ENCODE results near the gene SELENOH. TPM values are rescaled to one million over a fixed set of nuclear protein-coding genes. Genes with fewer than 3 reads are reported as not detected.
"Not testable (repeated sequence)": the region's sequence is repeated elsewhere in the genome, so short reads cannot be mapped to it uniquely, and the experiment has no call there.

SELENOH gene
- total RNA-seq, 4 donors from 2014 or later, result 113 to 133 (median 124) TPM

DNA sequence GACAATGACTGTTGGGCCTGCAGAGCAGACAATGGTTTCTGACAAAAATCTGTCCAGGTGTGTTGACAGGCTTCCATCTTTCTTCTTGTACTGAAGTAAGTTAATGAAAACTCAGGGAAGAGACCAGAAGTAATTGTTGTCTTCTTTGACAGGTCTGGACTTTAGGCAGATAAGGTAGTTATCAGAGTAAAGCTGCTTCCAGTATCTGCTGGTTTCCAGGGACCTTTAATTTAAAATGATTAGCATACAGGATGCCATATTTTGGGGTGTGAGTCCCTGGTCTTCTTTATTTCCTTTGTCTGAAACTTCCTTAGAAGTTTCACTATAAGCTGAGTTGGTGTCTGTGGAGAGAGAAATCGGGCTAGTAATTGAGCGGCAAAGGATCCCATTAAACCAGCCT, 27.5 kb upstream of the SELENOH start:
- intact Hi-C loops (cut with DNase I; ENCODE audit: low total_unique reads), result no loop called here
- TF ChIP-seq, protein P1, sequence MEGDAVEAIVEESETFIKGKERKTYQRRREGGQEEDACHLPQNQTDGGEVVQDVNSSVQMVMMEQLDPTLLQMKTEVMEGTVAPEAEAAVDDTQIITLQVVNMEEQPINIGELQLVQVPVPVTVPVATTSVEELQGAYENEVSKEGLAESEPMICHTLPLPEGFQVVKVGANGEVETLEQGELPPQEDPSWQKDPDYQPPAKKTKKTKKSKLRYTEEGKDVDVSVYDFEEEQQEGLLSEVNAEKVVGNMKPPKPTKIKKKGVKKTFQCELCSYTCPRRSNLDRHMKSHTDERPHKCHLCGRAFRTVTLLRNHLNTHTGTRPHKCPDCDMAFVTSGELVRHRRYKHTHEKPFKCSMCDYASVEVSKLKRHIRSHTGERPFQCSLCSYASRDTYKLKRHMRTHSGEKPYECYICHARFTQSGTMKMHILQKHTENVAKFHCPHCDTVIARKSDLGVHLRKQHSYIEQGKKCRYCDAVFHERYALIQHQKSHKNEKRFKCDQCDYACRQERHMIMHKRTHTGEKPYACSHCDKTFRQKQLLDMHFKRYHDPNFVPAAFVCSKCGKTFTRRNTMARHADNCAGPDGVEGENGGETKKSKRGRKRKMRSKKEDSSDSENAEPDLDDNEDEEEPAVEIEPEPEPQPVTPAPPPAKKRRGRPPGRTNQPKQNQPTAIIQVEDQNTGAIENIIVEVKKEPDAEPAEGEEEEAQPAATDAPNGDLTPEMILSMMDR (IDR thresholded peaks at IDR 0.05), result no peak
- TF ChIP-seq POLR2A (IDR thresholded peaks at IDR 0.05), result no peak
- no peak for DNase-seq (ENCODE audit: low spot score in 2 of 2)
- no peak overlapping the region for H3K4me3 ChIP-seq (ENCODE audit: low read depth, poor library complexity, severe bottlenecking)
- 91 to 96% methylated on average over 2 of the region's 2 CpGs for WGBS, 2 donors

DNA sequence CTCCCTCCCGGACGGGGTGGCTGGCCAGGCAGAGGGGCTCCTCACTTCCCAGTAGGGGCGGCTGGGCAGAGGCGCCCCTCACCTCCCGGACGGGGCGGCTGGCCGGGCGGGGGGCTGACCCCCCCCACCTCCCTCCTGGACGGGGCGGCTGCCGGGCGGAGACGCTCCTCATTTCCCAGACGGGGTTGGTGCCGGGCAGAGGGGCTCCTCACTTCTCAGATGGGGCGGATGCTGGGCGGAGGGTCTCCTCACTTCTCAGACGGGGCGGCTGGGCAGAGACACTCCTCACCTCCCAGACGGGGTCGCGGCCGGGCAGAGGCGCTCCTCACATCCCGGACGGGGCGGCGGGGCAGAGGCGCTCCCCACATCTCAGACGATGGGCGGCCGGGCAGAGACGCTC, 24.6 kb upstream of the SELENOH start:
- H3K4me3 ChIP-seq (ENCODE audit: low read depth, poor library complexity, severe bottlenecking); intact Hi-C loops (cut with DNase I; ENCODE audit: low total_unique reads): not testable (repeated sequence)
- peak in 1 of 2 donors; percentile 61 for DNase-seq (ENCODE audit: low spot score in 2 of 2)
- WGBS, 2 donors, result 96% methylated on average over 12 of the region's 34 CpGs; no CpG with 5 or more reads in 1 of the 2 donors

DNA sequence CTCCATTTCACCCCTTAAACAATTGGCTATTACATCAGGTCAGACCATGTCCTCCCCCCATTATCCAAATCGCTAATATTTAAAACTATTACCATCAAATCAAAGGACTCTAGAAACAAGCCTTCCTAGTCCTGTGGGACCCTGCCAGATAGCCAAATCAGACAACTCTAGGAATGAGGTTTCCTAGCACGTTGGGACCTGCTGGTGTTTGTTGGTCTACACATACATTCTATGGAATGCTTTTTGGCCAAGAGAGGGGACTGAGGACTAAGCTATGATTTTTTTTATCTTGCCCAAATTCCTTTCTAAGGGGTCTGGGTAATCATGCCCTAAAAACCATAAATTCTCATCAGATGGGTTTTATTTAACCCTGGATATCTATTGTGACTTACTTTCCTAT, 14.1 kb upstream of the SELENOH start:
- intact Hi-C loops (cut with DNase I; ENCODE audit: low total_unique reads), result no loop called here

DNA sequence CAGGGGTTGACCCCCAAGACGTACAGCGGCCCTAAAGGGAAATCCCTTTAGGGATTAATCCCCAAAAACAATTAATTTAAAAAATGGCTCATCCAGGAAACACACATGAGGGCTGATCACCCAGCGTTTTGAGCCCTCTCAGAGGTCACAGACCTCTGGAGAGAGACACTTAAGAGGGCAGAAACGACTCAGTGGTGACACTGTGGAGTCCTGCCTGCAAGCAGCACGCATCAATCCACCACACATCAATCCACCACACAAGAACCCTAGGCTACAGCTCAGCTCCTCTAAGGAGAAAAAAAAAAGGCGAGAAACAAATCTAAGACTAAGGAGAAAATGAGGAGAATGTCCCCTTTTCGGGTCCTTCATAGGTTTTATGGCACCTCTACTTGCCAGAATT, 12.5 kb upstream of the SELENOH start:
- 75 to 86% methylated on average over 7 of the region's 7 CpGs for WGBS, 2 donors
- peak in 1 of 2 donors; percentile 25 for DNase-seq (ENCODE audit: low spot score in 2 of 2)
- intact Hi-C loops (cut with DNase I; ENCODE audit: low total_unique reads), result no loop called here
- H3K4me3 ChIP-seq (ENCODE audit: low read depth, poor library complexity, severe bottlenecking), result no peak overlapping the region
- TF ChIP-seq POLR2A (IDR thresholded peaks at IDR 0.05), result no peak
- TF ChIP-seq, protein P1 (IDR thresholded peaks at IDR 0.05), result no peak

More for the DNA sequence above, 14.1 kb upstream of the SELENOH start:
- DNase-seq (ENCODE audit: low spot score in 2 of 2), result no peak
- no peak for TF ChIP-seq POLR2A (IDR thresholded peaks at IDR 0.05)
- TF ChIP-seq, protein P1 (IDR thresholded peaks at IDR 0.05), result no peak
- no peak overlapping the region for H3K4me3 ChIP-seq (ENCODE audit: low read depth, poor library complexity, severe bottlenecking)
- WGBS, 2 donors, result 40 to 52% methylated on average over 2 of the region's 2 CpGs

DNA sequence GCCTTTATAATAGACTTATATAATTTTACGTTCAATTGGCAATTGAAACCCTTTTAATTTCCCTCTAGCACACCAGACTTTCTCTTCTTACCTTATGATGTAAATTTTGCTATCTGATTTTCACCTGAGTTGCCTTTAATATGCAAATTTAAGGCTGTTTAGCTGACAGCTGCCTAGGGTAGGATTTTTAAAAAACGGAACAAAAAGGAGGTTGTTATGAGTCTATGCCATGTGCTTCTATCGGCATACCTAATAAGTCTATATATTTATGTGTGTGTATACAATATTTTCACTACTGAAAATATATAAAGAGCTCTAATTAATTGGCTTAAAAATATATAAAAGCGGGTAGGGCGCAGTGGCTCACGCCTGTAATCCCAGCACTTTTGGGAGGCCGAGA, 11.8 kb upstream of the SELENOH start:
- TF ChIP-seq, protein P1 (IDR thresholded peaks at IDR 0.05), result no peak
- TF ChIP-seq POLR2A (IDR thresholded peaks at IDR 0.05), result no peak
- intact Hi-C loops (cut with DNase I; ENCODE audit: low total_unique reads), result no loop called here
- DNase-seq (ENCODE audit: low spot score in 2 of 2), result no peak
- H3K4me3 ChIP-seq (ENCODE audit: low read depth, poor library complexity, severe bottlenecking), result no peak overlapping the region
- 84 to 85% methylated on average over 7 of the region's 7 CpGs for WGBS, 2 donors

DNA sequence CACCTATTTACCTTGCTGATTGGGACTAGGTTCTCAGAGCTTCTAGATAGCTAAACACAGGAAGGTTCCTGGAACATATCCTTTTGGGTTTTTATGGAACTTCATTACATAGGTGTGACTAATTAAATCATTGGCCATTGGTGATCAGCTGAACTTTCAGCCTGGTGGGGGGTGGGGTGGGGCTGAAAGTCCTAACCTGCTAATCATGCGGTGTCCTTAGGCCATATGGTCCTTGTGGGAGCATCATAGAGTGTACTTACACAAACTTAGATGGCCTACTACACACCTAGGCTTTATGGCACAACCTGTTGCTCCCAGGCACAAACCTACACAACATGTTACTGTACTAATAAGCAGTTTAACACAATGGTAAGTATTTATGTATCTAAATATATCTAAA, 8.6 kb upstream of the SELENOH start:
- DNase-seq (ENCODE audit: low spot score in 2 of 2), result peak in 1 of 2 donors; percentile 46
- intact Hi-C loops (cut with DNase I; ENCODE audit: low total_unique reads), result no loop called here
- TF ChIP-seq, protein P1 (IDR thresholded peaks at IDR 0.05), result no peak
- TF ChIP-seq POLR2A (IDR thresholded peaks at IDR 0.05), result no peak
- H3K4me3 ChIP-seq (ENCODE audit: low read depth, poor library complexity, severe bottlenecking), result no peak overlapping the region
- WGBS, 2 donors, result 92 to 100% methylated on average over 1 of the region's 1 CpG

Measured in lower leg skin (tissue), 4 donors.